ENCODE measurements around the gene SMYD3.
A peak's percentile ranks its signal among the peaks of the same experiment; 100 is the strongest.

Gene SMYD3

DNA sequence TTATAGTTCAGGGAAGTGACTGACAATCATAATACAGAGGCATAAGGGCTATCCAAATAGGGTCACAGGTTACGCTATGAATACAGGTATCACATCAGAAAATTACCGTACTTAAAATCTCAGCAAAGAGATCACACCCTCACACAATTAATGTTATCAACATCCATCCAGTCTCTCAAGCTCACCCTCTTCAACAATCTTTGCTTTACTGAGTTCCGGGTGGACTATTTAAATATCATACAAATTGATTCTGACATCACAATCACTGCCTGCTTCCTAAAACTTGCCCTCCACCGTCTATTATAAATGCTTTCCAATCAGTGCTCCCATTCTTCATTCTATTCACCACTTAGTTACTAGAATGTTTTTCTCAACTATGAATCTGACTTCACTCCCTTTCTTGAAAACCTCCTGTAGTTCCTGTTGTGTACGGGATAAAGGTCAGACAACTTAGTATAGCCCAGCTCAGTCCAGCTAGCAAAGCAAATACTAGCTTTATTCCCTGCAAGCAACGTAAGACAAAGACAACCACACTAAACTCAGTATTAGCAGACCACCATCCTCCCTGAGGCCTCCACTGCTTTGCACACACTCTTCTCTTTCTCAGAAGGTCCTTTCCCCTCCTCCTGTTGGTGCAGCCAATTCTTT is 398.7 kb downstream of the SMYD3 start:
- H3K36me3 ChIP-seq (ENCODE audit: control insufficient read depth, insufficient read depth, low read length), result no peaks in the 10 kb centered on the region
- H3K4me3 ChIP-seq (replicated peaks; ENCODE audit: low read depth, low read length), result no peak overlapping the region
- no peak for DNase-seq (ENCODE audit: extremely low read depth, insufficient read length)
- H3K27me3 ChIP-seq (replicated peaks; ENCODE audit: control insufficient read depth, insufficient read depth, low read length), result no peaks in the 10 kb centered on the region
- TF ChIP-seq, protein P1, sequence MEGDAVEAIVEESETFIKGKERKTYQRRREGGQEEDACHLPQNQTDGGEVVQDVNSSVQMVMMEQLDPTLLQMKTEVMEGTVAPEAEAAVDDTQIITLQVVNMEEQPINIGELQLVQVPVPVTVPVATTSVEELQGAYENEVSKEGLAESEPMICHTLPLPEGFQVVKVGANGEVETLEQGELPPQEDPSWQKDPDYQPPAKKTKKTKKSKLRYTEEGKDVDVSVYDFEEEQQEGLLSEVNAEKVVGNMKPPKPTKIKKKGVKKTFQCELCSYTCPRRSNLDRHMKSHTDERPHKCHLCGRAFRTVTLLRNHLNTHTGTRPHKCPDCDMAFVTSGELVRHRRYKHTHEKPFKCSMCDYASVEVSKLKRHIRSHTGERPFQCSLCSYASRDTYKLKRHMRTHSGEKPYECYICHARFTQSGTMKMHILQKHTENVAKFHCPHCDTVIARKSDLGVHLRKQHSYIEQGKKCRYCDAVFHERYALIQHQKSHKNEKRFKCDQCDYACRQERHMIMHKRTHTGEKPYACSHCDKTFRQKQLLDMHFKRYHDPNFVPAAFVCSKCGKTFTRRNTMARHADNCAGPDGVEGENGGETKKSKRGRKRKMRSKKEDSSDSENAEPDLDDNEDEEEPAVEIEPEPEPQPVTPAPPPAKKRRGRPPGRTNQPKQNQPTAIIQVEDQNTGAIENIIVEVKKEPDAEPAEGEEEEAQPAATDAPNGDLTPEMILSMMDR (IDR thresholded peaks at IDR 0.05; ENCODE audit: insufficient read depth, low read length, poor library complexity, severe bottlenecking), result no peak

DNA sequence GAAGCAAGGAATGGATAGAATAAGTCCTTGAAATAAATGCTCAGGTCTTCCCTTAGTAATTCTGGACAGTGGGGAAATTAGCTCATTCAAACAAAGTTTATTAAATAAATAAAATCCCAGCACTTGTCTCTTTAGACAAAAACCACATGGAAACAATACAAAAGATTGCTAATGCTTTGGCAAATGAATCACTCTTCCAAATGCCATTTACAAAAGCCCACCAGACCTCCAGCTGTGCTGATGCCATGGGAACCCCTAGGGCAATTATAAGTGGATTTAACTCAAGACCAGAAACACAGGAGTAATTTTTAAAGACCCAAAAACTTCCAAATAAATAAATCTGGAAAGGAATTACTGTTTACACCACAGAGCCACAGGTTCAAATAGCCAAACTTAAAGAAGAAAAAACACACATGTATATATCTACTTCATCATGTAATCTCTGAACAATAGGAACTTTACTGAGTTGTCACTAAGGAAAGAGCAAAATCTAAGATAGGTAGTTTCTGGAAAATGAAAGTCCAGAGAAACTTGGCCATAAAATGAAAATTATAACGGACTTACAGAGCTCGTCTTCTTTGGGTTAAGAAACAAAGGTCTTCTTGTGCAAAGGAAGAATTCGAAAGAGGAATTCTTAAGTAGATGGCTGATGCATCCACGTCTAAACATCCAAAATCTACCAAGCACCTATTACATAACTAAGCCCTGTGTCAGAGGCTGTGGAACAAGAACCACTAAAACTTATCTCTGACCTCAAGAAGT is 399.4 kb downstream of the SMYD3 start:
- no peak overlapping the region for H3K4me3 ChIP-seq (replicated peaks; ENCODE audit: low read depth, low read length)
- H3K27me3 ChIP-seq (replicated peaks; ENCODE audit: control insufficient read depth, insufficient read depth, low read length), result no peaks in the 10 kb centered on the region
- DNase-seq (ENCODE audit: extremely low read depth, insufficient read length), result no peak
- no peaks in the 10 kb centered on the region for H3K36me3 ChIP-seq (ENCODE audit: control insufficient read depth, insufficient read depth, low read length)
- TF ChIP-seq, protein P1 (IDR thresholded peaks at IDR 0.05; ENCODE audit: insufficient read depth, low read length, poor library complexity, severe bottlenecking), result no peak

DNA sequence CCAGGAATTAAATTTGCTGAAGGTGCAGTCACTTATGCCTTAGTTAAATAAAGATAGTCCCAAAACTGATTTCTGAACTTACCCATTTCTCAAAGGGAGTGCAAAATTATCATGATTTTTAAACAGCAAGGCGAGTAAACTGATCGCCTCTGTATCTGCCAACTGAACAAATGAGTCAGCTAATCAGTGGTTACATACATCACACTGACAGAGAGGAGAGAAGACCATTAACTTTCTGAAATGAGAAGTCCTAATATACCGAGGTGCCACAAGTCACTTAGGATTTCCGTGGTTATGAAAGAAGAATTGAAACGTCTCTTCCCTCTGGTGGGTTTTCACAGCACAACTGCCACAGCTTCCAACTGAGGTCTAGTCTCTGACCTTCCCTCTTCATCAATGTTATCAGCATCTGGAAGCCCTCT is 400.7 kb downstream of the SMYD3 start:
- peak; percentile 17 for DNase-seq (ENCODE audit: extremely low read depth, insufficient read length)
- H3K4me3 ChIP-seq (replicated peaks; ENCODE audit: low read depth, low read length), result no peak overlapping the region
- TF ChIP-seq, protein P1 (IDR thresholded peaks at IDR 0.05; ENCODE audit: insufficient read depth, low read length, poor library complexity, severe bottlenecking), result no peak

DNA sequence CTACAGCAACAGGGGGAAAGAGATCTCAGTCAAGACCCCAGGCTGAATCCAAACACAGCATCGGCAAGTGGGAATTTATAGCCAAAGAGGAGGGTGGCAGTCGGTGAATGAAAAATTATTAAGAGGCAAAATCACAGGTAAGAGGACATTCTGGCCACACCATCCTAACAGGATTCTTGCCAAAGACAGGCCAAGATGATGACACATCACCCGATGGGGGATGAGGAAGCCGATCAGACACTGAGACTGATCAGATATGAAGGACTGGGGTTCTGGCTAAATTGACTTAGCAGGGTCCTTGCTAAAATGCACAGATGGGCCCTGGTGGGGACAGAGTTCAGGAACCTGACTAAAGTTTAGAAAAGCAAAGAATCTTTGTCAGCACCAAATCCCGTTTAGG is 402.2 kb downstream of the SMYD3 start:
- no peaks in the 10 kb centered on the region for H3K36me3 ChIP-seq (ENCODE audit: control insufficient read depth, insufficient read depth, low read length)
- no peak overlapping the region for H3K4me3 ChIP-seq (replicated peaks; ENCODE audit: low read depth, low read length)
- no peak for DNase-seq (ENCODE audit: extremely low read depth, insufficient read length)
- TF ChIP-seq, protein P1 (IDR thresholded peaks at IDR 0.05; ENCODE audit: insufficient read depth, low read length, poor library complexity, severe bottlenecking), result no peak
- H3K27me3 ChIP-seq (replicated peaks; ENCODE audit: control insufficient read depth, insufficient read depth, low read length), result no peaks in the 10 kb centered on the region

More for the DNA sequence above, 400.7 kb downstream of the SMYD3 start:
- Histone ChIP-seq H3K27me3 (replicated peaks; ENCODE audit: control insufficient read depth, insufficient read depth, low read length) (no peaks in the 10 kb centered on the region), H3K36me3 (ENCODE audit: control insufficient read depth, insufficient read depth, low read length) (no peaks in the 10 kb centered on the region)

DNA sequence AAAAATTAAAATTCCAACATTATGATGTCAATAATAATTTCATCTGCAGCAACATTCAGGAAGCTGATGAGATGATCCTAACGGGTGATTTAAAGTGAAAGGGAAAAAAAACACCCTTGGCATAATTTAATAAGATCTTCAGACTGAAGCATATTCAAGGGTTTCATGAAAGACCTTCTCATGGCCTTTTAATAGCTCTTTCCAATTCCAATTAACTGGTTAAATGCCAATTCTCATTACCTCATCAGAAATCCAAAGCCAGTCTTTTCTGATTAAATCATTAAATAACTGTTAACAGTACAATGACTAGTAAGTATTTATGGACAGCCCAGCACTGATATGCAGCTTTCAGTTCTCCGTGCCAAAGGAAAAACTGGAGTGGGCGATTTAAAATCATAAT is 407.5 kb downstream of the SMYD3 start:
- no peak for DNase-seq (ENCODE audit: extremely low read depth, insufficient read length)
- TF ChIP-seq, protein P1 (IDR thresholded peaks at IDR 0.05; ENCODE audit: insufficient read depth, low read length, poor library complexity, severe bottlenecking), result no peak
- H3K27me3 ChIP-seq (replicated peaks; ENCODE audit: control insufficient read depth, insufficient read depth, low read length), result no peaks in the 10 kb centered on the region
- H3K36me3 ChIP-seq (ENCODE audit: control insufficient read depth, insufficient read depth, low read length), result no peaks in the 10 kb centered on the region
- H3K4me3 ChIP-seq (replicated peaks; ENCODE audit: low read depth, low read length), result no peak overlapping the region

All from GM06990 (cell line).